Naive B cell (primary cell): ENCODE data around the gene GGT7. TPM values are rescaled to one million over a fixed set of nuclear protein-coding genes. Genes with fewer than 3 reads are reported as not detected.
"Not testable (repeated sequence)": the region's sequence is repeated elsewhere in the genome, so short reads cannot be mapped to it uniquely, and the experiment has no call there.

ENCODE experiments used
- ATAC-seq, 2 donors: fragments of 150-1000 bp; cut with Tn5 transposase; 2 replicates each; pipeline ENCODE4 v1.10.0; 2021; ENCODE audit warnings: low read depth in 2 of 2, mild to moderate bottlenecking in 2 of 2, moderate library complexity in 2 of 2
- DNase-seq: peaks from one replicate; pipeline ENCODE4 v3.0.0; 2022
- H3K27ac Mint-ChIP-seq, 6 donors: one replicate each; pipeline ENCODE4 v1.8.0; 2020 to 2022; ENCODE audit warnings: mild to moderate bottlenecking in 6 of 6, mixed read lengths in 6 of 6, moderate library complexity in 5 of 6, inconsistent platforms in 2 of 6
- H3K27me3 Mint-ChIP-seq, 3 donors: one replicate each; pipeline ENCODE4 v1.8.0; 2021 to 2022; ENCODE audit warnings: mixed read lengths in 3 of 3, mild to moderate bottlenecking in 1 of 3
- H3K36me3 Mint-ChIP-seq, 2 donors: one replicate each; pipeline ENCODE4 v1.8.0; 2020 to 2022; ENCODE audit warnings: mixed read lengths in 2 of 2, inconsistent platforms in 1 of 2, mild to moderate bottlenecking in 1 of 2
- H3K4me1 Mint-ChIP-seq, 3 donors: one replicate each; pipeline ENCODE4 v1.8.0; 2020 to 2022; ENCODE audit warnings: mixed read lengths in 3 of 3, inconsistent platforms in 1 of 3, mild to moderate bottlenecking in 1 of 3, moderate library complexity in 1 of 3
- H3K4me3 Mint-ChIP-seq, 8 donors: one replicate each; pipeline ENCODE4 v1.8.0; 2020 to 2022; ENCODE audit warnings: mild to moderate bottlenecking in 8 of 8, mixed read lengths in 8 of 8, moderate library complexity in 8 of 8, inconsistent platforms in 2 of 8
- H3K9me3 Mint-ChIP-seq, 7 donors: one replicate each; pipeline ENCODE4 v1.8.0; 2020 to 2022; ENCODE audit warnings: mixed read lengths in 7 of 7, mild to moderate bottlenecking in 5 of 7, inconsistent platforms in 2 of 7, moderate library complexity in 1 of 7
- polyA plus RNA-seq, 6 donors: library from polyadenylated mRNA; unstranded; fragments of 300-500 nt; fragmentation: Illumina TruSeq; gene quantifications; one replicate each; pipeline ENCODE4 v1.2.3, GENCODE V29; 2021; ENCODE audit warnings: low read depth in 6 of 6

The GGT7 gene
- polyA plus RNA-seq, 6 donors from 2014 or later: 2.6 to 6.2 (median 4.2) TPM

DNA sequence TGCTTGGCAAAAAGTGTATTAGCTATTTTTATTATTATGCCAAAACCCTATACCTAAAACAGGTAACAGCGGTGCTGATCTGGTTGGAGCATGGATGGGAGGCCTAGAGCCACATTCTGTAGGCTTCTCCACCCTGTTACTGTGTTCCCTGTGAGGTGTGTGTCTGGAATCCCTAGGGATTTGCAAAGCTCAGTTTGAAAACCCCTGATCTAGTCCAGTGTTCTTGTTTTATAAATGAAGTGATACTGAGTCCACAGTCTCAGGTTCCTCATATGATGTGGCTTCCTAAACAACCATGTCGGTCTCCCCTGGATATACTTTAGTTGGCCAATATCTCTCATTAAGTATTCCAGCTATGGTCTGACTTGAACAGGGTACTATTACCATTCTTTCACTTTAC lies 20.0 kb upstream of the GGT7 start:
- Mint-ChIP-seq H3K9me3 (no peaks in the 10 kb centered on the region), H3K36me3 (peaks cover 0 to 5% of the 10 kb centered on the region in 2 donors), H3K27ac (no peak overlapping the region), H3K4me1 (peaks cover 2 to 15% (median 9%) of the 10 kb centered on the region in 3 donors), H3K4me3 (no peak overlapping the region), H3K27me3 (no peaks in the 10 kb centered on the region)
- peak in 1 of 2 donors; percentile 35 for ATAC-seq
- no peak for DNase-seq

DNA sequence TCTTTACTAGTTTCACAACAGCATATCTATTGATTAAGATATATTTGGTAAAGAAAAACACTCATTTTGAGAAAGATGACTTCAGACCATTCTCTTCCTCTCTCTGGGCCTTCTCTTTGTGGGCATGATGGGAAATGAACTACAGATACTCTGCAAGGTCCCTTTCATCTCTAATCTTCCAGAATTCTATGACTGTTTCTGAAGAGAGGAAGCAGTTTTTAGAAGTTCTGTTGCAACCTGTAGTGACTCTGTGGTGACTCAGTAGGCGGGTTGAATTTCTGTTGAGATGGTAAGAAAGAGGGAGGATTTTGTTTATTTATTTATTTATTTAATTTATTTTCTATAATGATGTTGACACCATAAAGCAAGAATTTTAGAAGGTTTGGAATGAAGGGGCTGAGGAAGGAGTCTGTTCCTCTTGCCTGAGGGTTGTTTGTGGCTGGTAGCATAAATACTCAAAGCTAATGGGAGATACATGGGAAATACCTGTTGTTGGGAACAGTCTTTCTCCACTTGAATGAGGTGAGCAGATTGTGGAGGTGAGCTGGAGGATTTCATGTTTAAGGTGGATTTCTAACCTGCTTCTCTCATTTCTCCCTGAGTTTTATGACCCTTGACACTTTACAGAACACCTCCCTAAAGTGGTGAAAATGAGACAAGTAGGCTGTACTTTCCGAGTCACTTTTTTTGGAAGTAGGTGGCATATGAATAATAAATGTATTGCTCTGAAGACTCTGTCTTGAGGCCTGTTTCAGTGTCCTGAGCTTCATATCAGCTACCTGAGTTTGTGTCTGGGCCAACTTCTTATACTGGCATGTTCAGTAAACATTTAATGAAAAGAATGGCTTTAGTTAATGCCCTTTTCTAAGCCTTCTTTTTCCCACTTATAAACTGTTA lies 18.8 kb upstream of the GGT7 start:
- Mint-ChIP-seq H3K4me1 (peaks cover 2 to 15% (median 9%) of the 10 kb centered on the region in 3 donors), H3K36me3 (peaks cover 0 to 5% of the 10 kb centered on the region in 2 donors), H3K27ac (no peak overlapping the region), H3K27me3 (no peaks in the 10 kb centered on the region), H3K9me3 (no peaks in the 10 kb centered on the region), H3K4me3 (no peak overlapping the region)
- DNase-seq (no peak), ATAC-seq (no peak)

DNA sequence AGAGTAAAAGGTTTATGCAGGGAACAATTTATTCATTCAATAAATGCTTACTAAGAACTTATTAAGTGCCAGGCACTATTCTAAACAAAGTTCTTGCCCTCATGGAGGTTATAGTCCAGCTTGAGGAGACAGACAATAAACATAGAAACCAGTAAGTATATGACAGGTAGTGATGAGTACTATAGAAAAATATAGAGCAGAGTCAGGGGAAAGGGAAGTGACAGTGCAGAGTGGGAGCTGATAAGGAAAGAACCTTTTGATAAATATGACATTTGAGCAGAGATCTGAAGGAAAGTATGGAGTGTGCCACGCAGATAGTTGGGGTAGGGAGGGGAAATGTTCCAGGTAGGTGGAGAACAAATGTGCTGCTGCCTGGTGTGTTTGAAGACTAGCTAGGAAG lies 15.8 kb upstream of the GGT7 start:
- ATAC-seq: no peak
- H3K4me3 Mint-ChIP-seq: no peak overlapping the region

DNA sequence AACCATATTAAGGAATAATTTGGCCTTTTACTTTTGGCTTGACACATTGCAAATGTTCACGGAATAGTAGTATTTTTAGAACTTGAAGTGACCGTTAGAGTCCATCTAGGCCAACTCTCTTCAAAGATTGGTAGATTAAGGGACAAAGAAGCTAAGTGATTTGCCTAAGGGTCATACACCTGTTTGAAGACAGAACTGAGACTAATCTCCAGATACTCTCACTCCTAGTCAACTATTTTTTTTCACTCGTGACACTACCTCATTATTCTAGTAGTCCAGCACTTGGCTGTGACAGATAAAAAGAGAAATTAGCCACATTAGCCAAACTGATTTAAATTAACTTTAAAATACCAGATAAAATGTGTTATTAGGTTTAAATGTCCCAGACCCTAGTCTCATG lies 14.4 kb upstream of the GGT7 start:
- ATAC-seq (no peak), DNase-seq (no peak)
- Mint-ChIP-seq H3K27ac (no peak overlapping the region), H3K9me3 (no peaks in the 10 kb centered on the region), H3K4me3 (no peak overlapping the region), H3K4me1 (peaks cover 2 to 9% (median 6%) of the 10 kb centered on the region in 3 donors), H3K27me3 (no peaks in the 10 kb centered on the region), H3K36me3 (peaks cover 0 to 5% of the 10 kb centered on the region in 2 donors)

More for the DNA sequence above, 15.8 kb upstream of the GGT7 start:
- no peaks in the 10 kb centered on the region for H3K27me3 Mint-ChIP-seq
- H3K36me3 Mint-ChIP-seq: peaks cover 0 to 5% of the 10 kb centered on the region in 2 donors
- no peak overlapping the region for H3K27ac Mint-ChIP-seq
- H3K4me1 Mint-ChIP-seq: peaks cover 2 to 15% (median 9%) of the 10 kb centered on the region in 3 donors
- no peaks in the 10 kb centered on the region for H3K9me3 Mint-ChIP-seq
- no peak for DNase-seq

DNA sequence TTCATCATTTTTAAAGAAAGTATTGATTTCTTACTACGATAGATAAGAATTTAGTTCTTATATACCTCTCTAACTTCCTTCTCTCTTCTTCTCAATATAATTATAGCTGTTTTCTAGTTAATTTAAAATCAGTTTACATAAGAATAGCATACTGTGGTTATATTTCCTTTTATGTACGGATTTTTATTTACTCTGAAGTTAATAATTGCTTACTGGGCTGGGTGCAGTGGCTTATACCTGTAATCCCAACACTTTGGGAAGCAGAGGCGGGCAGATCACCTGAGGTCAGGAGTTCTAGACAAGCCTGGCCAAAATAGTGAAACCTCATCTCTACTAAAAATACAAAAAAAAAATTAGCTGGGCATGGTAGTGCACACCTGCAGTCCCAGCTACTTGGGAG lies 13.5 kb upstream of the GGT7 start:
- peaks cover 2 to 6% (median 6%) of the 10 kb centered on the region in 3 donors for H3K4me1 Mint-ChIP-seq
- ATAC-seq (no peak), DNase-seq (no peak)
- peak overlapping the region in 1 of 6 donors; percentile 68 for H3K27ac Mint-ChIP-seq
- H3K27me3 Mint-ChIP-seq: no peaks in the 10 kb centered on the region
- peaks cover 0 to 5% of the 10 kb centered on the region in 2 donors for H3K36me3 Mint-ChIP-seq
- H3K9me3 Mint-ChIP-seq: no peaks in the 10 kb centered on the region
- H3K4me3 Mint-ChIP-seq: no peak overlapping the region

DNA sequence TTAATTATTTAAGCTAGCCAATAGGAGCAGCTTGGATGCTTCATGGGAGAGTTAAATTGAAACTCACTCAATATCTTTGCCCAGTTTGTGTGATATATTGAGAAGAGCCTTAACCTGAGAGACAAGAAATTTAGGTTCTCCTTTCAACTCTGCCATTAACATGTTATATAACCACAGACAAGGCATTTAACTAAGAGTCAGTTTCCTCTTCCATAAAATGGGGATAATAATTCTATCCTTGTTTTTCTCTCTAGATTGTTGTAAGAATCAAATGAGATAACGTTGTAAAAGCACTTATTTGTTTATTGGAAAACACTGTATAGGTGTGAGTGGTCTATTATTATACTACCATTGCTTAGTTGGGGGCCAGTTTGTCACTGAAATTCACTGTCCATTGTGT lies 11.6 kb upstream of the GGT7 start:
- H3K9me3 Mint-ChIP-seq: no peaks in the 10 kb centered on the region
- H3K4me3 Mint-ChIP-seq: no peak overlapping the region
- H3K36me3 Mint-ChIP-seq: peaks cover 0 to 5% of the 10 kb centered on the region in 2 donors
- DNase-seq (no peak), ATAC-seq (no peak)
- no peak overlapping the region for H3K27ac Mint-ChIP-seq
- H3K27me3 Mint-ChIP-seq: no peaks in the 10 kb centered on the region
- peaks cover 2 to 8% (median 5%) of the 10 kb centered on the region in 3 donors for H3K4me1 Mint-ChIP-seq

DNA sequence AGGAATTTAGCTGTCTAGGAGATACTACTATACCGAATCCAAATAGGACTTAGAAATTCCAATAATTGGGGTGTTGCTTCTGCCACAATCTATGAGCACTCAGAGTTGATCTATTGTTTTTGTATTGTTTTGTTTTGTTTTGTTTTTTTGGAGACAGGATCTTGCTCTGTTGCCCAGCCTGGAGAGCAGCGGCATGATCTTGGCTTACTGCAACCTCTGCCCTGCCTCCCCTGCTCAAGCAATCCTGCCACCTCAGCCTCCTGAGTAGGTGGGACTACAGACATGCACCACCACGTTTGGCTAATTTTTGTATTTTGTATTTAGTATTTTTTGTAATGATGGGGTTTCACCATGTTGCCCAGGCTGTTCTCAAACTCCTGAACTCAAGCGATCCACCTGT lies 11.2 kb upstream of the GGT7 start:
- no peaks in the 10 kb centered on the region for H3K9me3 Mint-ChIP-seq
- peaks cover 2 to 11% (median 5%) of the 10 kb centered on the region in 3 donors for H3K4me1 Mint-ChIP-seq
- no peaks in the 10 kb centered on the region for H3K27me3 Mint-ChIP-seq
- peaks cover 0 to 5% of the 10 kb centered on the region in 2 donors for H3K36me3 Mint-ChIP-seq
- H3K27ac Mint-ChIP-seq: no peak overlapping the region
- DNase-seq: no peak
- no peak for ATAC-seq
- no peak overlapping the region for H3K4me3 Mint-ChIP-seq

DNA sequence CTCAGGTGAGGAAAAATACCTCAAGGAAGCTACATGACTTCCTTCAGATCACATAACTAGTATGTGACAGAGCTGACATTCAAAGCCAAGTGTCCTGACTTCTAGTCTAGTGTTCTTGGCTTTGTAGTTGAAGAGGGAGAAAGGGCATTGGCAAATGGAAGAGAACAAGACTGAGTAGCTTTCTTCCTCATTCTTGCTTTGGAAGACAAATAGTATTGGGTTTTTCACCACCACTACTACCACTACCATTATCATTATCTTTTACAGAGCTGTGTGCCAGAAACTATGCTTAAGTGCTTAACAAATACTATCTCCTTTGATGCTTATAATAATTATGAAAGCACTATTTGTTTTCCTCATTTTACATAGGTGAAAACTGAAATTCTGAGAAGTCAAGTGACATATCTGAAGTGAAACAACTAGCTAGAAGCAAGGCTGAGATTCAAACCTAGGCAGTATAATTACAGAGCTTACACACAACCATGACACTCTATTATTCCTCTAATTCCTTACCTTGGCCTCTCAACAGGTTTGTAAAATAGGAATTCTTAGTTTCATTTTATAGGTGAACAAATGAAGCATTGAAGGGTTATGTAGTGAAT lies 10.5 kb upstream of the GGT7 start:
- H3K4me1 Mint-ChIP-seq: peaks cover 0 to 5% (median 0%) of the 10 kb centered on the region in 3 donors
- DNase-seq (no peak), ATAC-seq (no peak)
- H3K4me3 Mint-ChIP-seq: no peak overlapping the region
- H3K27me3 Mint-ChIP-seq: no peaks in the 10 kb centered on the region
- H3K9me3 Mint-ChIP-seq: no peaks in the 10 kb centered on the region
- no peaks in the 10 kb centered on the region for H3K36me3 Mint-ChIP-seq
- H3K27ac Mint-ChIP-seq: no peak overlapping the region

DNA sequence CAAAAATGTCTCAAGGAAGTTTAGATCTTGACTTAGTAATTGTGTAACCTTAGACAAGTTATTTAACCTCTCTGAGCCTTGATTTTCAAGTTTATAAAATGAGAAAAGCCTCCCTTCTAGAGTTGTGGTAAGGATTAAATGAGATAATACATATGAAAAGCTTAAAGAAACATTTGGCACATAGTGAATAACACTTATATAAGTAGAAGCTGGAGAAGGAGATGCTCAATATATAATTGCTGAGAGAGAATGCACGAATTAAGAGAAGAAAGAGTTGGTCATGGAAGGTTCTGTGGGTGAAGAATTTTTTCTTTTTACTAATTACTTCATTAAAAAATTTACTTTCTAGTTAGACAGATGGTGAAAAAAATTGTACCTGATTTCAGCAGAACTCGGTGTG lies 9.0 kb upstream of the GGT7 start:
- no peaks in the 10 kb centered on the region for H3K27me3 Mint-ChIP-seq
- H3K4me3 Mint-ChIP-seq: no peak overlapping the region
- H3K4me1 Mint-ChIP-seq: peaks cover 5 to 11% (median 7%) of the 10 kb centered on the region in 3 donors
- ATAC-seq: no peak
- no peak for DNase-seq
- no peaks in the 10 kb centered on the region for H3K36me3 Mint-ChIP-seq
- H3K27ac Mint-ChIP-seq: no peak overlapping the region
- H3K9me3 Mint-ChIP-seq: no peaks in the 10 kb centered on the region

DNA sequence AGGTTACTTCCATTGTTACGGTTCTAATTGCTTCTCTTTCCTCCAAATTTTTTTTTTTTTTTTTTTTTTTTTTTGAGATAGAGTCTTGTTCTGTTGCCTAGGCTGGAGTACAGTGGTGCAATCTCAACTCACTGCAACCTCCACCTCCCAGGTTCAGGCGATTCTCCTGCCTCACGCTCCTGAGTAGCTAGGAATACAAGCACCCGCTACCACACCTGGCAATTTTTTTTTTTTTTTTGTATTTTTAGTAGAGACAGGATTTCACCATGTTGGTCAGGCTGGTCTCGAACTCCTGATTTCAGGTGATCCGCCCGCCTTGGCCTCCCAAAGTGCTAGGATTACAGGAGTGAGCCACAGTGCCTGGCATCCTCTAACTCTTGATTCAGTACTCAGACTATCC lies 8.3 kb upstream of the GGT7 start:
- H3K4me1 Mint-ChIP-seq: peaks cover 11 to 14% (median 12%) of the 10 kb centered on the region in 3 donors
- not testable (repeated sequence) for DNase-seq, H3K36me3 Mint-ChIP-seq, H3K9me3 Mint-ChIP-seq, H3K27me3 Mint-ChIP-seq, H3K4me3 Mint-ChIP-seq, ATAC-seq
- peak overlapping the region in 1 of 6 donors; percentile 56 for H3K27ac Mint-ChIP-seq

DNA sequence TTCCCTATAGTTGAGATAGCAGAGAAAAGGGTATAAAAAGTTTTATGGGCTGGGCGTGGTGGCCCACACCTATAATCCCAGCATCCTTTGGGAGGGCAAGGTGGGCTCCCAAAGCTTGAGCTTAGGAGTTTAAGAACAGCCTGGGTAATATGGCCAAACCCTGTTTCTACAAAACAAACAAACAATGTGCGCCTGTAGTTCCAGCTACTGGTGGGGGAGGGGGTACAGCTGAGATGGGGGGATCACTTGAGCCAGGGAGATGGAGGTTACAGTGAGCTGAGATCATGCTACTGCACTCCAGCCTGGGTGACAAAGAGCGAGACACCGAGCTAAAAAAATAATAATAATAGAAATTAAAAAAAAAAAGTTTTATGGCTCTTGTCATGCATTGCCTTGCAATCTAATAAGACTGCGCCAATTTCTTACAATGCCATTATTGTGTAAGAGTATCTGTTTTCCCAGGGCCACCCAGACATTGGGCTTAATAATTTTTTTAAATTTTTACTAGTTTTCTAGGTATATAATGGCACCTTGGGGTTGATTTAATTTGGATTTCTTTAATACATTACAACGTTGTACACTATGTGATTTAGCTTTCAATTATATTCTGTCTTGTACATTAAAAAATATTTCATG lies 7.7 kb upstream of the GGT7 start:
- H3K36me3 Mint-ChIP-seq: no peaks in the 10 kb centered on the region
- H3K4me1 Mint-ChIP-seq: peaks cover 16 to 20% (median 18%) of the 10 kb centered on the region in 3 donors
- no peak overlapping the region for H3K4me3 Mint-ChIP-seq
- H3K9me3 Mint-ChIP-seq: no peaks in the 10 kb centered on the region
- H3K27ac Mint-ChIP-seq: peak overlapping the region in 1 of 6 donors; percentile 56
- ATAC-seq (no peak), DNase-seq (no peak)
- no peaks in the 10 kb centered on the region for H3K27me3 Mint-ChIP-seq

DNA sequence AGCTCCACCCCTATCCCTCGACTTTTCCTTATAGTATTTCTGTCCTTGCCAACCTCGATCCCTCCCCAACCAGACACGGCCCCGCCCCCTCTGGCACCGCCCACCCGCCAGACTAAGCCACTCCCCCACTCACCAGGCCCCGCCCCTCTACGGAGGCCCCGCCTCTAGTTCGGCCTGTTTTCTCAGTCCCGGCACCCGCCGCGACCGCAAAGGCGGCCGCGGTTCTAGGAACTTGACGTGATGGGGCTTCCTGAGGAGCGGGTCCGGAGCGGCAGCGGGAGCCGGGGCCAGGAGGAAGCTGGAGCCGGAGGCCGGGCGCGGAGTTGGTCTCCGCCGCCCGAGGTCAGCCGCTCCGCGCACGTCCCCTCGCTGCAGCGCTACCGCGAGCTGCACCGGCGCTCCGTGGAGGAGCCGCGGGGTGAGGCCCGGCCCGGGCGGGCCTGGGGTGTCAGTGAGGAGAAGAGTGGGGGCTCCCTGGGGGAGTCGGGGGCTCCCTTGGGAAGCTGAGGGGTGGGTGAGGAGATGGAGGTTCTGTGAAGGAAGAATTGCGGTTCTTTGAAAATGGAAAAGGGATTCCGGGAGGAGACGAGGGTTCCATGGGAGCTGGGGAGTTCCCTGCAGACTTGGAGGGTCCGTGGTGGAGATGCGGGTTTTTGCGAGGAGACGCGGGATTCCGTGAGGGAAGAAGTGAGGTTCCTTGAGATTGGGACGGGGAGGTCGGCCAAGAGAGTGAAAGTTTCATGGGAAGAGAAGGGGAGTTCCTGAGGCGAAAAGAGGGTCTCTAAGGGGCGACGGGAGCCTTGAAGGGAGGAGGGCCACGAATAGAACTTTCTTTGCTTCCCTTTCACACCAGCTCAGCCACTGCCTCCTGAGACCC lies 4.0 kb upstream of the GGT7 start, which contains the start of gene ACSS2:
TSS of gene ACSS2 (plus strand) at position 207 of the 877 bp plus-strand sequence. CDS start at position 241, 34 bp downstream.
- peak; percentile 74 to 76 for ATAC-seq

More for the DNA sequence above, 4.0 kb upstream of the GGT7 start, which contains the start of gene ACSS2:
- peak within 1 kb of the TSS; percentile 84 to 95 (median 92) for H3K4me3 Mint-ChIP-seq
- no peaks in the 10 kb centered on the region for H3K27me3 Mint-ChIP-seq
- H3K27ac Mint-ChIP-seq: peak within 1 kb of the TSS; percentile 67 to 96 (median 79)
- H3K4me1 Mint-ChIP-seq: peaks cover 41 to 50% (median 46%) of the 10 kb centered on the region in 3 donors
- H3K9me3 Mint-ChIP-seq: no peaks in the 10 kb centered on the region
- peak; percentile 85 for DNase-seq
- no peaks in the 10 kb centered on the region for H3K36me3 Mint-ChIP-seq
